ENCODE results near the gene SLC35G3.

DNA sequence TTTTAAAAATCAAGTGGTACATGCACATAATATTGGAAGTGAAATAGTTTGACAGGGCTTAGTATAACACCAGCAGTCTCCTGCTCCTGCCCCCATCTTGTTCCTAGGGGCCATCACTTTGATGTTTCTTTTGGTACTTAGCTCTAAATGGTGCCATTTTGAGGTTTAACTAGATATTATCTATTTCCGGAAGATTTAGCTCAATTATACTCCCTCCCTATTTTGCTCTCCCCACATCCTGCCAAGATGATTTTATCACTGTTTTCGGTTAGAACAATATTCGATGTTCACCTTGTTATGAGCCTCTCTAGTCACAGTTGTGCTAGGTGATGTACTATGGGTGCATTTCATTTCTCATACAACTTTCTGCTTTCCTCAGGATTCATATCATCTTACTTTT is 20.0 kb upstream of the SLC35G3 start:
- TF ChIP-seq, protein P1, sequence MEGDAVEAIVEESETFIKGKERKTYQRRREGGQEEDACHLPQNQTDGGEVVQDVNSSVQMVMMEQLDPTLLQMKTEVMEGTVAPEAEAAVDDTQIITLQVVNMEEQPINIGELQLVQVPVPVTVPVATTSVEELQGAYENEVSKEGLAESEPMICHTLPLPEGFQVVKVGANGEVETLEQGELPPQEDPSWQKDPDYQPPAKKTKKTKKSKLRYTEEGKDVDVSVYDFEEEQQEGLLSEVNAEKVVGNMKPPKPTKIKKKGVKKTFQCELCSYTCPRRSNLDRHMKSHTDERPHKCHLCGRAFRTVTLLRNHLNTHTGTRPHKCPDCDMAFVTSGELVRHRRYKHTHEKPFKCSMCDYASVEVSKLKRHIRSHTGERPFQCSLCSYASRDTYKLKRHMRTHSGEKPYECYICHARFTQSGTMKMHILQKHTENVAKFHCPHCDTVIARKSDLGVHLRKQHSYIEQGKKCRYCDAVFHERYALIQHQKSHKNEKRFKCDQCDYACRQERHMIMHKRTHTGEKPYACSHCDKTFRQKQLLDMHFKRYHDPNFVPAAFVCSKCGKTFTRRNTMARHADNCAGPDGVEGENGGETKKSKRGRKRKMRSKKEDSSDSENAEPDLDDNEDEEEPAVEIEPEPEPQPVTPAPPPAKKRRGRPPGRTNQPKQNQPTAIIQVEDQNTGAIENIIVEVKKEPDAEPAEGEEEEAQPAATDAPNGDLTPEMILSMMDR (conservative IDR thresholded peaks at IDR 0.05; ENCODE audit: low read depth, low read length) = no peak
- TF ChIP-seq EZH2 (IDR thresholded peaks at IDR 0.05; ENCODE audit: low read length, unreplicated experiment) = no peak
